Hematopoietic multipotent progenitor cell treated with erythropoietin and hydrocortisone succinate and interleukin-3 and kit ligand, for 17 days (in vitro differentiated cells): ENCODE results near the gene GJC3.
"Not testable (repeated sequence)": the region's sequence is repeated elsewhere in the genome, so short reads cannot be mapped to it uniquely, and the experiment has no call there.

Experiments used
- DNase-seq: peaks from one replicate; pipeline ENCODE4 v3.0.0-alpha.2; 2015; ENCODE audit warnings: low spot score

The GJC3 gene

GRCh38 chr7:99929730-99930053 lies 272 bp upstream of the GJC3 start:
- DNase-seq = no peak

- DNase-seq = no peak
These were observed 1.2 kb downstream of the GJC3 start for GRCh38 chr7:99928188-99928587.

GRCh38 chr7:99927536-99927935 lies 1.9 kb downstream of the GJC3 start:
- no peak for DNase-seq

GRCh38 chr7:99926321-99926720 lies 3.1 kb downstream of the GJC3 start:
- no peak for DNase-seq

- DNase-seq = no peak
These were observed 6.2 kb downstream of the GJC3 start for GRCh38 chr7:99923200-99923599.

- no peak for DNase-seq
These were observed 9.3 kb downstream of the GJC3 start for GRCh38 chr7:99920149-99920548.

- no peak for DNase-seq
These were observed 9.7 kb downstream of the GJC3 start for GRCh38 chr7:99919814-99920112.

- peak; percentile 69 for DNase-seq
These were observed 10.2 kb downstream of the GJC3 start, which contains the start of gene TRIM4 for GRCh38 chr7:99918959-99919813. TSS of gene TRIM4 (minus strand) at chr7:99919530. CDS start at chr7:99919401, 129 bp downstream.

- DNase-seq = no peak
These were observed 18.4 kb downstream of the GJC3 start for GRCh38 chr7:99910976-99911375.

GRCh38 chr7:99901581-99901980 lies 27.8 kb downstream of the GJC3 start:
- DNase-seq = no peak

GRCh38 chr7:99899830-99900519 lies 29.4 kb downstream of the GJC3 start:
- no peak for DNase-seq

- DNase-seq = no peak
These were observed 30.6 kb downstream of the GJC3 start for GRCh38 chr7:99898836-99899235.

- no peak for DNase-seq
These were observed 31.4 kb downstream of the GJC3 start for GRCh38 chr7:99898023-99898357.

- DNase-seq = no peak
These were observed 31.9 kb downstream of the GJC3 start for GRCh38 chr7:99897322-99898022.

- DNase-seq = no peak
These were observed 34.7 kb downstream of the GJC3 start for GRCh38 chr7:99894738-99895137.

- no peak for DNase-seq
These were observed 36.1 kb downstream of the GJC3 start for GRCh38 chr7:99893280-99893679.

GRCh38 chr7:99890348-99890747 lies 39.1 kb downstream of the GJC3 start:
- not testable (repeated sequence) for DNase-seq

- not testable (repeated sequence) for DNase-seq
These were observed 41.1 kb downstream of the GJC3 start for GRCh38 chr7:99888366-99888765.

- no peak for DNase-seq
These were observed 48.0 kb downstream of the GJC3 start for GRCh38 chr7:99881370-99881769.

GRCh38 chr7:99876933-99877332 lies 52.5 kb downstream of the GJC3 start, which contains the start of gene OR2AE1:
TSS of gene OR2AE1 (minus strand) at chr7:99877033. CDS start at chr7:99877033, 0 bp downstream.
- no peak for DNase-seq

- DNase-seq = no peak
These were observed 52.9 kb downstream of the GJC3 start for GRCh38 chr7:99876491-99876890.
